IPS-20b (cell line): ENCODE data around the gene MOB3C.

Experiments used
- H3K27ac ChIP-seq: one replicate; pipeline ENCODE4 v1.5.1; 2013; ENCODE audit warnings: low read length
- H3K27me3 ChIP-seq: 2 replicates; pipeline ENCODE4 v1.6.1; 2013; ENCODE audit warnings: mild to moderate bottlenecking, low read length, inconsistent platforms; ENCODE audit not compliant: insufficient read depth
- H3K36me3 ChIP-seq: 2 replicates; pipeline ENCODE4 v1.6.1; 2013; ENCODE audit warnings: low read depth, mild to moderate bottlenecking, inconsistent platforms, low read length, moderate library complexity; ENCODE audit not compliant: insufficient read depth
- H3K4me1 ChIP-seq: 2 replicates; pipeline ENCODE4 v1.6.1; 2013; ENCODE audit warnings: mild to moderate bottlenecking, control low read depth, inconsistent platforms, low read length, moderate library complexity; ENCODE audit not compliant: insufficient read depth
- H3K4me3 ChIP-seq: 2 replicates; pipeline ENCODE4 v1.5.1; 2013; ENCODE audit warnings: mild to moderate bottlenecking, low read length, inconsistent platforms
- H3K9ac ChIP-seq: 2 replicates; pipeline ENCODE4 v1.6.1; 2013; ENCODE audit warnings: low read depth, mild to moderate bottlenecking, inconsistent platforms, low read length, moderate library complexity
- H3K9me3 ChIP-seq: 2 replicates; pipeline ENCODE4 v1.6.1; 2013; ENCODE audit warnings: mild to moderate bottlenecking, low read depth, low read length, inconsistent platforms; ENCODE audit not compliant: insufficient read depth

Gene MOB3C

GRCh38 chr1:46601257-46602007 is 15.2 kb downstream of the MOB3C start:
- no peak overlapping the region for H3K9ac ChIP-seq
- peaks cover 8% of the 10 kb centered on the region; the same call in 1 of the 2 replicates for H3K4me1 ChIP-seq
- H3K27ac ChIP-seq = no peak overlapping the region
- no peaks in the 10 kb centered on the region for H3K36me3 ChIP-seq
- H3K9me3 ChIP-seq = no peaks in the 10 kb centered on the region
- no peaks in the 10 kb centered on the region for H3K27me3 ChIP-seq
- no peak overlapping the region for H3K4me3 ChIP-seq

GRCh38 chr1:46599059-46599970 is 17.3 kb downstream of the MOB3C start:
- Histone ChIP-seq H3K27me3 (no peaks in the 10 kb centered on the region), H3K36me3 (no peaks in the 10 kb centered on the region), H3K27ac (no peak overlapping the region), H3K4me3 (no peak overlapping the region), H3K9ac (no peak overlapping the region), H3K4me1 (0 out of 2 replicates have a peak, but pooled peaks cover 3% of the 10 kb centered on the region), H3K9me3 (no peaks in the 10 kb centered on the region)

GRCh38 chr1:46596846-46597245 is 19.8 kb downstream of the MOB3C start:
- H3K9ac ChIP-seq = no peak overlapping the region
- H3K36me3 ChIP-seq = peaks cover 11% of the 10 kb centered on the region; the same call in 1 of the 2 replicates
- H3K4me1 ChIP-seq = no peaks in the 10 kb centered on the region
- no peak overlapping the region for H3K4me3 ChIP-seq
- no peaks in the 10 kb centered on the region for H3K9me3 ChIP-seq
- H3K27ac ChIP-seq = no peak overlapping the region
- H3K27me3 ChIP-seq = no peaks in the 10 kb centered on the region

GRCh38 chr1:46596036-46596435 is 20.6 kb downstream of the MOB3C start:
- H3K9ac ChIP-seq = no peak overlapping the region
- H3K27ac ChIP-seq = no peak overlapping the region
- no peaks in the 10 kb centered on the region for H3K27me3 ChIP-seq
- no peaks in the 10 kb centered on the region for H3K9me3 ChIP-seq
- no peaks in the 10 kb centered on the region for H3K4me1 ChIP-seq
- H3K36me3 ChIP-seq = peaks cover 12% of the 10 kb centered on the region; the same call in 1 of the 2 replicates
- H3K4me3 ChIP-seq = no peak overlapping the region

- Histone ChIP-seq H3K4me1 (no peaks in the 10 kb centered on the region), H3K27me3 (no peaks in the 10 kb centered on the region), H3K36me3 (peaks cover 20% of the 10 kb centered on the region; the same call in 1 of the 2 replicates), H3K27ac (no peak overlapping the region), H3K9ac (no peak overlapping the region), H3K9me3 (no peaks in the 10 kb centered on the region), H3K4me3 (no peak overlapping the region)
These were observed 21.5 kb downstream of the MOB3C start for GRCh38 chr1:46595127-46595526.

GRCh38 chr1:46594063-46594462 is 22.5 kb downstream of the MOB3C start:
- no peaks in the 10 kb centered on the region for H3K9me3 ChIP-seq
- peaks cover 20% of the 10 kb centered on the region; the same call in 1 of the 2 replicates for H3K36me3 ChIP-seq
- no peak overlapping the region for H3K4me3 ChIP-seq
- H3K27me3 ChIP-seq = no peaks in the 10 kb centered on the region
- H3K4me1 ChIP-seq = no peaks in the 10 kb centered on the region
- no peak overlapping the region for H3K27ac ChIP-seq
- no peak overlapping the region for H3K9ac ChIP-seq

GRCh38 chr1:46592823-46593222 is 23.8 kb downstream of the MOB3C start:
- no peaks in the 10 kb centered on the region for H3K9me3 ChIP-seq
- H3K9ac ChIP-seq = no peak overlapping the region
- H3K27me3 ChIP-seq = no peaks in the 10 kb centered on the region
- no peaks in the 10 kb centered on the region for H3K4me1 ChIP-seq
- H3K4me3 ChIP-seq = no peak overlapping the region
- no peak overlapping the region for H3K27ac ChIP-seq
- H3K36me3 ChIP-seq = peaks cover 20% of the 10 kb centered on the region; the same call in 1 of the 2 replicates

GRCh38 chr1:46589529-46589928 is 27.1 kb downstream of the MOB3C start:
- Histone ChIP-seq H3K36me3 (peaks cover 20% of the 10 kb centered on the region; the same call in 1 of the 2 replicates), H3K27me3 (no peaks in the 10 kb centered on the region), H3K27ac (no peak overlapping the region), H3K9me3 (no peaks in the 10 kb centered on the region), H3K4me3 (no peak overlapping the region), H3K4me1 (no peaks in the 10 kb centered on the region), H3K9ac (no peak overlapping the region)

GRCh38 chr1:46587069-46587468 is 29.5 kb downstream of the MOB3C start:
- Histone ChIP-seq H3K27me3 (no peaks in the 10 kb centered on the region), H3K4me3 (no peak overlapping the region), H3K9ac (no peak overlapping the region), H3K27ac (no peak overlapping the region), H3K4me1 (peaks cover 4% of the 10 kb centered on the region; the same call in 1 of the 2 replicates), H3K36me3 (peaks cover 9% of the 10 kb centered on the region; the same call in 1 of the 2 replicates), H3K9me3 (no peaks in the 10 kb centered on the region)

GRCh38 chr1:46585312-46585938 is 31.2 kb downstream of the MOB3C start:
- H3K36me3 ChIP-seq = peaks cover 1% of the 10 kb centered on the region; the same call in 1 of the 2 replicates
- H3K27ac ChIP-seq = no peak overlapping the region
- H3K4me1 ChIP-seq = peaks cover 4% of the 10 kb centered on the region; the same call in 1 of the 2 replicates
- no peak overlapping the region for H3K4me3 ChIP-seq
- no peaks in the 10 kb centered on the region for H3K9me3 ChIP-seq
- H3K9ac ChIP-seq = no peak overlapping the region
- no peaks in the 10 kb centered on the region for H3K27me3 ChIP-seq

- H3K4me3 ChIP-seq = no peak overlapping the region
- H3K36me3 ChIP-seq = 0 out of 2 replicates have a peak, but pooled peaks cover 3% of the 10 kb centered on the region
- H3K9me3 ChIP-seq = no peaks in the 10 kb centered on the region
- no peak overlapping the region for H3K27ac ChIP-seq
- no peak overlapping the region for H3K9ac ChIP-seq
- no peaks in the 10 kb centered on the region for H3K27me3 ChIP-seq
- peaks cover 4% of the 10 kb centered on the region; the same call in 1 of the 2 replicates for H3K4me1 ChIP-seq
These were observed 33.1 kb downstream of the MOB3C start for GRCh38 chr1:46583494-46583893.
